GM18858 (cell line): ENCODE results near the gene MCEE.
"Not testable (repeated sequence)": the region's sequence is repeated elsewhere in the genome, so short reads cannot be mapped to it uniquely, and the experiment has no call there.

Source experiments
- ATAC-seq: cut with Tn5 transposase; IDR thresholded peaks from one replicate; pipeline ENCODE4 v1.9.1; 2021; ENCODE audit not compliant: unreplicated experiment

The MCEE gene

DNA sequence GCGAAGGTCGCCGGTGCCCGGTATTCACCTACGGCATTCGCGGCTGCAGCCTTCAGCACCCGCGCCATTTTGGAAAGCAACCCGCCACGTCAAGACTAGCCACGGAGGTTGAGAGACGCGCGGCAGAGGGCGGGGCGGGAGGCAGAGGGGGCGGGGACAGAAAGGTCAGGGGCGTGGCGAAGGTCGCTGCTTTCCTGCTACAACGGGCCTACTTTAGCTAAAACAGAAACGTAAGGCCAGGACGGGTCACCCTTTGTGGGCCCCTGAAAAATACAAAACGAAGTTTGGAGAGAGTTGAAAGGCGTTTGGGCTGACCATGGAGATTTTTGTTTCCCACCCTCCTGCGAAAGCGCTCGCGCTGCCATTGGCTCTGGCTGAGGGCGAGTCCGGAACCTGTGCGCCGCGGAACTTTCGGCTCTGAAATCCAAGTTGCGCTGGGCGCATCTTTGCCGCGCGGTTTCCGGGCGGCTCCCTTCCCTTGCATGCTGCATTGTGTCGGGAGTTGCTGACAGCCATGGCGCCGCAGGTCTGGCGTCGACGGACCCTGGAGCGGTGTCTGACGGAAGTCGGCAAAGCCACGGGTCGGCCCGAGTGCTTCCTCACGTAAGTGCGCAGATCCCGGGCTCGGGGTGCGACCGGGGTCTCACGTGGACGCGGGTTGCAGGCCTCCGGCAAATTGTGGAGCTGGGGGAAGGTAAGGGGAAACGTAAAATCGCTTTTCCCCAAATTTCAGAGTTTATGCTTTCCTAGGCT, at the start of gene MCEE, which contains the start of gene MPHOSPH10:
MCEE (minus strand) TSS at position 78 of the 753 bp plus-strand sequence; CDS start at position 68, 10 bp downstream.
MPHOSPH10 (plus strand) TSS at position 483 of the 753 bp plus-strand sequence; CDS start at position 515, 32 bp downstream.
- ATAC-seq = peak; percentile 91

DNA sequence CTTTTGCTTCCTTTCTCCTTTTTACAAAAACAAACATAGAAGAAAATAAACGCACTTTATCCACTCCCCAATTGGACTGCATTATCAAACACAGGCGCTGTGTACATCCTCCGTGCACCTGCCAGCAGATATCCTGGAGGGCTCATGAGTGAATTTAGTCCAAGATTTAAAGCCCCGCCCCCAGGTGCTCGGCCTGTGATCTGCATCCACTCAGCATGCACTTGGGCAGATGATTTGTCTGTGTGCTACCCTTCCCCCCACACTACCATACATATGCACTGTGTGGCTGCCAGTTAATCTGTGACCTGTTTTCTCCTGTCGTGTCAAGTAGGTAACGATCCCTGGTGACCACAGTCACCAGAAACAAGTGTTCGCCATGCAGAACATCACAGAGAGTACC, 48.8 kb upstream of the MCEE start:
- ATAC-seq = not testable (repeated sequence)

DNA sequence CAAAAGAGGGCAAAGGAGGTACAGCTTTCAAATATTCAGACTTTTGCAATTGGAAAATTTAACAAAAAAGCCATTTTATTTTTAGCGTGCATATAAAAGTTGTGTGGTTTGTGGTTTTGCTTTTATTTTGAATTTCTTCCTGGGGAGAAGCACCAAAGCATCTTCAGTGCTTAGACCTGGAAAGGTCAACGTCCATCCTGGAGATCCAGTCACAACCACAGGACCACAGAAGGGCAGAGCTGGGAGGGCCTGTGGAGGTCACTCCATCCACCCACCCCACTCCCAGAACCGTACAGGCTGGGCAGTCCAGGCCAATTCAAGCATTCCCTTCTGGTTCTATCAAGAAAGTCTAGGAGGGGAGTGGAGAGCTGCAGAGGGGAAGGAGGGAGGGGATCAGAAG, 44.2 kb upstream of the MCEE start:
- ATAC-seq = no peak

DNA sequence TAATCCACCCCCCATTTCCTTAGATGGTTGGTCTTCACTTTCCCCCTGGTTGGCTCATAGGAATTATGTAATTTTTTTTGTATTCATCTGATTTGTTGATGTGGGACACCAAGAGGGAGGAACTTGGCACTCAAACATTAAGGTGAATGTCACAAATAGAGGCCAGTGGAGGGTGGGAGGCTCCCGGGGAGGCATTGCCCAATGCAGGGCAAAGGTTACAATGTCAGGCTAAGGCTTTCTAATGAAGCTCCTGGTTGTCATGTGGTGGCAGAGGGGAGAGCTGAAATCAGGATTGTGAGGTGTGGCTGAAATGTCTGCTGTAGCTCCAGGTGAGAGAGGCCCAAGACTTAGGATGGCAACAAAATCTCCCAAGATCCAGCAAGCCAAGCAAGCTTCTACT, 43.1 kb upstream of the MCEE start:
- ATAC-seq = no peak

DNA sequence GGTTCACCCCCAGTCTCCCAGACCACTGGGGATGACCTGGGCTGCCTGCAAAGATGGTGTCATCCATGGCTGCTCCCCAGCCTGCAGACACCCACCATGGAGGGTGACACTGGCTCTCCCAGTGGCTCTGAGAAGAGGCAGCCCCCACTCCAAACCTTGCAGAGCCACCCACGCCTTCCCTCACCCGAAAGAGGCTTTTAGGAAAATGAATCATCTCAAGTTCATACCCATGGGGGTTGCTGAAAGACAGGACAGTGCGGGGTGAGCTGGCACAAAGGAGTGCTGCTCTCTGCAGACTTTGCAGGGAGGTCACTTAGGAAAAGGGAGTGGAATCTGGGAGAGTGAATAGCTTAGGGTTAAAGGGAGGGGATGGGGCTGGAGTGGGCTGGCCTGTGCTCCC, 36.8 kb upstream of the MCEE start:
- no peak for ATAC-seq

DNA sequence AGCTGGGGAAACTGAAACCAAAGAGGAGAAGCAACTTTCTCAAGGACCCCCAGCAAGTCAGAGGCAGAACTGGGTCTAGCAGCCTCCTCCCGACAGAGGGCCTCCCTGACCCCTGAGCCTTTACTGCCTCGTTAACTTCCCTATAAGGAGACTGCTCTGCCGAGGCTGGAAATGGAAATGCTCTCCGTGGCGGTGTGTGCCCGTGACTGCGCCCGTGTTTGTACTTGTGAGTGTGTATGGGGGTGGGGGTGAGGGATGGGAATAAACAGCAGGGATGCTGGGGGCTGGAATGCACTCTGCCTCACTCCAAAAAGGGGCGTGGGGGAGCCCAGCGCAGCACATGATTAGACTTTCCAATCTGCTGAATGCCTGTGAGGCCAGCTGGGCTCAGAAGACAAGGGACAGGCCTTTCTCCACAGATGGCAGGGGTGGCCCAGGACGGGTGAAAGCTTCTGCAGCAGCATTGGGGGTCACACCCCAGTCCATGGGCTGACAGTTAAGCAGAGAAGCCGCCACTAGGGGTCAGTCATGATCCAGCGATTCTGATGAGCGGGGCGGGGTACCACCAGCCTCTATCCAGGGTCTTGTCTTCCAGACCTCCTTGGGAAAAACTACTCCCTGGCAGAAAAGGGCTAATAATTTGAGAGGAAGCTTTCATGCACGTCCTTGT, 27.2 kb upstream of the MCEE start:
- no peak for ATAC-seq

DNA sequence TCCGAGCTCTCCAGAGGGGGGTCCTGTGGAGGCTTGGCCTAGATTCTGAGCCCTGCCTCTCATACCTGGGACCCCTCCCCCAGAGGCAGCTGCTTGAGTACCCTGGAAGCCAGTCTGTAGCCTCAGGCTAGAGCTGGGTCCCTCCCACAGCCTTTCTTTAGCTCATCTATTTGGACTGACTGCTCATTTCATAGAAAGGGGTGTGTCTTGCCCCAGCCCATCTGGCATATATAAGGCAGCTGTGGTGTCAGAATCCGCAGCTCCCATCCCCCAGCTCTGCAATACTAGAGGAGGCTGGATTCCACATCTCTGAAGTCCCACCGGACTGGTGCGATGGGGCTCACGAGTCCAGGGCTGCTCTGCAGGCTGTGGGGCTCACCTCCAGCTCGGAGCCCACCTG, 26.5 kb upstream of the MCEE start:
- ATAC-seq = no peak

DNA sequence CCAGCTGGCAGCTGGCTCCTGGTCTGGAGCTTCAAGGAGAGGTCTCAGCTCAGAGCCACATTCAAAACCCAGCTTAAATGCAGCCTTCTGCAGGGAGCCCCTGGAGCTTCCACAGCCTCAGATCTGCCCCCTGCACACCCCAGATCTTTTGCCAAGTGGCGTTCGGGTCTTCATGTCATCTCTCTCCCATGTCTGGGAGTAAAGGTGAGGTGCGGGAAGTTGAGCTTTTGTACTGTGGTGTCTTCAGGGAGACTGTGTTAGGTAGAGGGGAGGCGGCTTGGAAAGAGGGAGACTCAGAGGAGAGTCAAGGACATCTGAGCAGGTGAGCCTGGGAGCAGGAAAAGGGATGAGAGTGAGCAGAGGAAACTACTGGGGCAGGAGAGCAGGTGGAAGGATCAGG, 25.8 kb upstream of the MCEE start:
- no peak for ATAC-seq

DNA sequence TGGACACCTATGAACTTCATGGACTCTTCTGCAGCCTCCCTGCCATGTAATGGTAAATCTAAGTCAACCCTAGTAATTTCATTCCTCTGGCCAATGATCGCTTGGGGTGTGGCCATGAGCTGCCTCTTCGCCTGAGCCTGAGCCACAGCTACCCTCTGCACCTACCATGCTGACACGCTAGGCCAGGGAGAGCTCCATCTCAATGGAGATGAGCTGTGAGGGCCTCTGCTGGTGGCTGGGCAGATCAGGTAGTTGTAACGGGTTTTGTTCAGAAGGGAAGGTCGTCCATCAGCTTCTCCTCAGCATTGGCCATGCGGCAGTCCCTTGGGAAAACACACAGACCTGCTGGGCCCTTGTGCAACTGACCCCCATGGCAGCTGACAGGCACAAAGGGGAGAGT, 24.8 kb upstream of the MCEE start:
- ATAC-seq = no peak

DNA sequence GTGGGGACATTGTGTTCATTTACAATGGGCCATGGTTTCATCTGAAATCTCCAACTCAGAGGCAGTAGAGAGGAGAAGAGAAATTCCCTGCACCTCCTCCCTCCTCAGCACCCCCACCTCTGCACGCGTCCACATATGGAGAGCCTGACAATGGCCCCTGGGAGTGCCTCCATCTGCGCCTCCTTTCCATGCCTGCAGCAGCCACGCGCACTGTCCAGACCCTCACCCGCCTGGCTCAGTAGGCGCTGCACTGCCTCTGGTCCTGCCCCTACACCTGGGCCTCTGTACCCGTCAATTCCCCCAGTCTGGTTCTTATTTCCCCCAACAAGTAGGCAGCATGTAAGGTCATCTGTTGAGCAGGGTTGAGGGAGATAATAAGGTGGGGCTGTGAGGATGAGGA, 24.2 kb upstream of the MCEE start:
- no peak for ATAC-seq

DNA sequence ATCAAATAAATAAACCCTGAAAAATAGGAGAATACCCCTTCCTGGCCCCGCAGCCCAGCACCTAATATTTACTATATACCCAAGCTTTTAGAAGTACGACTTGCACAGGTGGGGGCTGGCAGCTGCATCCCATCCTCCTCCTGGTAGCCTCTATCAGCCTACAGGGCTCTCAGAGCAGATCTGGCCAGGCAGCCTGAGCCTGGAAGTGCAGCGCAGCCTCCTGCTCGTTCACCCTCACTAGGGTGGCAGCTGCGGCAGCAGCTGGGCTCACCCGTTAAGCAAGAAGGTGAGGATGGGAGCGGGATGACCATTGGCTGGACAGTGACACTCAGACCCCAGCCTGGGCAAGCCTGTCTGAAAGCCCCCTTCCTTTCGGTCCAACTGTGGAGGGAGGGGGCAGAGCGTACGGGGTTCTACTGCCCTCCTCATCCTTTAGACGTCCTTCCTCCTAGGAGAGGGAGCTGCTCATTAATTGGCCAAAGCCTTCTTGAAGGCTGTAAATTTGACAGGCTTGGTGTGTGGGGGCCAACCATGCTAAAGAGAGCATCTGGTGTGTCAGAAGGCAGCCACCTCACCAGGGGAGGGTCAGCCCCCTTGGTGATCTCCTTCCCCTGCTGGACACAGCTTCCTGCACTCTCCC, 23.7 kb upstream of the MCEE start:
- ATAC-seq = no peak

DNA sequence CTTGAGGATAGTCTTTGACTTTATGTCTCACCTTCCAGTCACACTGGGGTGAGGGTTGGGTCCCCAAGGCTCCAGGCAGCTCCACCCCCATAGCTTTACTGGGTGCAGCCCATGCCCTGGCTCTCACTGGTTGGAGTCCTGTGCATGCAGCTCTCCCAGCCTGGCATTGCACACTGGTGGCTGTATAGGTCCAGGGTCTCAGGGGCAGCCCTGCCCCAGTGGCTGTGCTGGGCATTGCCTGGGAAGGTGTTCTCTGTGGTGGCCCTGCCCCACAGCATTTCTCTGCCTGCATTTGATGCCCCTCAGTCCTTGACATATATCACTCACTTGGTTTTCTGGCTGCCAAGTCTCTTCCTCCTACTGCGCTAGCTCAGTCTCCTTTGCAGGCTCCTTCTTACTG, 21.6 kb upstream of the MCEE start:
- no peak for ATAC-seq

DNA sequence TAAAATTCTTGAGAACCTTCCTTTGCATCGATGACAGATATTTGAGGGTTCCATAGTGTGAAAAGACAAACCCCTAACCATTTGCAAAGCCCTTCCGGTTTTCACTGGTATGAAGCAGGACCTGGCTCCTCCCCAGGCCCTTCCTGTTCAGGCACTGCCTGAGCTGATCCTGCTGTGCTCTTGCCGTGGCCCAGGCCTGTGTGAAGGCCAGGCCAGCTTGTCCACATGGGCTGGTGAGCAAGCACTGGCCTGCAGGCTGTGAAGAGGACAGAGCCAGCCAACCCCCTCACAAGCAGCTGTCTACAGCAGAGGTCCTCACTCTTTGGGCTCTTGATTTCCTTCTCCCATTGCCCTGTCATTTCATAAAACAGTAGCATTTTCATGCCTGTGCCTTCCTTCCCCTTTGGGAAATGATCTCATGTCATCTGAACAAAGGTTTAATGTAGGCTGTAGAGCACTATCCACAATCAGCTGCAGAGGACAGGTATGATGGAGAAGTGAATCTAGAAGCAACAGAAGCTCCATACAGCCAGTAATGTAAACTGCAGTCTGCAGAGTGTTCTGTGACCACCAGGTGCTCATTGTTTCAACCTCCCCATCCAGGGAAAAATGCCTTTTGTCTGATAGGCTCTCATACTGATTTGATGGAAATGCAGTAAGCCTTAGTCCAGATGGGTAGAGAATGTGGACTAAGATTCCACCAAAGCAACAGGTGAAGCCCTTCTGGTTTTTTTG, 20.2 kb upstream of the MCEE start:
- no peak for ATAC-seq

DNA sequence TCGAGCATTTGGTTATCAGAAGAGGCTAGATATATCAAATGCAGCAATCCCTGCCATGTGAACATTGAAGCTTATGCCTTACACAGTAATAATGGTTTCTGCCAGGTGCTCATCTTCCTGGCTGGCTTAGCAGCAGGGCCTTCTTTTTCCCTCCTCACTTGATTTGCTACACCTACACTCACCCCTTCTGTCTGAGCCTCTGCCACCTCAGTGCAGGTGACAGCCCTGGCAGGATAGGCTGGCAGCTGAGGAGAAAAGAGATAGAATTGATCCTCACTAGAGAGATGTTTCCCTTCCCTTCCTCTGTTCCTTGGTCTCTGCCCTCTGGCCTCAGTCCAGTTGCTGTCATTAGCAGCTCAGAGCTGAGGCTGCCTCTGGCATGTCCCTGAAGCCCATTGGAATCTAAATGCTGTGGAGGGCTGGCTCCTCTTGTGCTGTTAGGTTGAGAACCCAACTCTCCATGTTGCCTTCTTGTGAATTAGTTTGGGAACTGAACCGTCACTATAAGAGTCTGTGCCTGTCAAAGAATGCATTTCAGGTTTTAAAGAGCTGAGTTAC, 18.6 kb upstream of the MCEE start:
- ATAC-seq = no peak

DNA sequence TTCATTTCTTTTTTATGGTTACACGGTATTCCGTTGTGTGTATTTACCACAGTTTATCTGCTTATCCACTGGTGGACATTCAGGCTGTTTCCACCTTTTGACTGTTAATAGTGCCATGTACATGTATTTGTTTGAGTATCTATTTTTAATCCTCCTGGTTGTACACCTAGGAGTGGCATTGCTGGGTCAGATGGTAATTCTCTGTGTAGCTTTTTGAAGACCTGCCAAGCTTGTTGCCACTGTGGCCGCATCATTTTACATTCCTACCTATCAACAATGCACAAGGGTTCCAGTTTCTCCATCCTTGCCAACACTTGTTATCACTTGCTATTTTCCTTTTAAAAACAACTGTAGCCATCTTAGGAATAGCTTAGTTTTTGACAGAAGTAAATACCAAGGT, 13.8 kb upstream of the MCEE start:
- ATAC-seq = no peak

DNA sequence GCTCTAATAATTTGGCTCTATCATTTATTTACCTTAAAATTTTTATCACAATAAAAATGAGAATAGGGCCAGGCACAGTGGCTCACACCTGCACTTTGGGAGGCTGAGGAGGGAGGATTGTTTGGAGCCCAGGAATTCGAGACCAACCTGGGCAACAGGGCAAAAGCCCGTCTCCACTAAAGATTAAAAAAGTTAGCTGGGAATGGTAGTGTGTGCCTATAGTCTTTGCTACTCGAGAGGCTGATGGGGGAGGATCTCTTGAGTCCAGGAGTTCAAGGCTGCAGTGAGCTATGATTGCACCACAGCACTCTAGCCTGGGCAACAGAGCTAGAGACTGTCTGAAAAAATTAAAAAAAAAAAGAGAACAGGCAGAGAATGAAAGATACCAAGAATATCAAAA, 6.1 kb upstream of the MCEE start:
- no peak for ATAC-seq

DNA sequence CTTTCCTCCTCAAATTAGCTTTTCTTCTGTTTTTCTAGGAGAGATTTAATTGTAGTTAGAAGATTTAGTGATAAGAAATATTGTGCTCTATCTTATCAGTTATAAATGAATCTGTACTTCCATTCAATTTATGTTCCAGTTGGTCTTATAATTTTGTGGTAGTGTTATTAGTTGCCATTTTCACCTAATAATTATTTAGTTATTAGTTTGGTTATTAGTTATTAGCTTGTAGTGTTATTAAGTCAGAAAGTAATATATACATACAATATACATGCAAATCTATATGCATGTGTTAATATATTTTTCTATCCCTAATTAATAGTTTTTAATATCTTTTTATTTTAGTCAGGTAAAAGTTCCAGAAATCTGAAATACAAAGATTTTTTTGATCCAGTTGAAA, 3.6 kb upstream of the MCEE start:
- no peak for ATAC-seq

DNA sequence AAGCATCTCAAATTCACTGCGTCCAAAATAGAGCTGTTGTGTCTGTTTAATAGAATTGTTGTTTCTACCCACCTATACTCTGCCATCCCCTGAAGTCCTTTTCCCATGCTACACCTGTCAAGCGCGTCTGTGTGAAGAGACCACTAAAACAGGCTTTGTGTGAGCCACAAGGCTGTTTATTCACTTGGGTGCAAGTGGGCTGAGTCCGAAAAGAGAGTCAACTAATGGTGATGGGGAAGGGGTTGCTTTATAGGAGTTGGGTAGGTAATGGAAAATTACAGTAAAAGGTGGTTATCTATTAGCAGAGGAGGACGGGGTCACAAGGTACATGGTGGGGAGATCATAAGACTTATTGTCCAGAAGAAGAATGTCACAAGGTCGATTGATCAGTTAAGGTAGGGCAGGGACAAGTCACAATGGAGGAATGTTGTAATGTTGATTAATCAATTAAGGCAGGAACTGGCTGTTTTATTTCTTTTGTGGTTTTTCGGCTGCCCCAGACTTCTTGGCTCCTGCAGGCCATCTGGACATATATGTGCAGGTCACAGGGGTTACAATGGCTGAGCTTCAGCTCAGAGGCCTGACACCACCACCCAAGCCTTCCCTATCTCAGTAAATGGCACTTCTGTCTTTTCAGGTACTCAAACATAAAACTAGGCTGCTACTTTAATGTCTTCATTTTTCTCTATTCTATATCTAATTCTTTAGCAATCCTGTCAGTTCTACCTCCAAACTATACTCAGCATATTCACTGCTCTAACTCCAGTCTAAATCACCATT, 1.5 kb upstream of the MCEE start:
- ATAC-seq = not testable (repeated sequence)

DNA sequence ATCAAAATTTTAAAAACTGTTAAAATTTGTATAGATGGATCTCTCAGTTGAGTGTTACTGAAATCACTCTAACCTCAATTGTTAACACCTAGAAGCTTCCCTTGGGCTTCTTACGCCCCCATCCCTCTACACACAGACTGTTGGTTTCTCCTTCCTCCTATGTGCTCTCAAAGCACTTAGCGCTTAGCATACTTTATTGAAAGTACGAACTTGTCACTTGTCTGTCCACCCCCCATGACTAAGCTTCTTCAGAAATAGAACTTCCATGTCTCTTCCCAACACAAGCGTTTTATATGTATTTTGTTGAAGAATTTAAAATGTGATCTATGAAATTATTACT, 846 bp upstream of the MCEE start:
- no peak for ATAC-seq

DNA sequence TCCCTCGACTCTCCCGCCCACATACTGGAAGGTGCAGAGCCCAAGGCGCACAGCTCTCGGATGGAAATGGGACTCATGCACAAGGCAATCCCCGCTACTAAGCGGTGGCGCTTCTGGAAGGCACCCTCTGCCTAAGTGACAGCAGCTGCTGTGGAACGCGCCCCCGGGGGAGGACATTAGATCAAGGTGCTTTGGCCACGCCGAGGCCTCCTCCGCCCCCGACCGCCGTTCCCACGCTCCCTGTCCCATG, 202 bp downstream of the MCEE start:
- ATAC-seq = peak; percentile 26
